B cell (primary cell): ENCODE data around the gene MFAP1. TPM values are rescaled to one million over a fixed set of nuclear protein-coding genes. Genes with fewer than 3 reads are reported as not detected.

Source experiments
- ATAC-seq: fragments of 200-7000 bp; cut with Tn5 transposase; one replicate; pipeline ENCODE4 v1.10.0; 2021; ENCODE audit warnings: low read depth, mild to moderate bottlenecking, moderate number of reproducible peaks, moderate library complexity
- CTCF ChIA-PET: fragments of 350-600 bp; sonication (Branson Sonifier 250); formaldehyde crosslinking; loops from one replicate; lab custom pipeline; 2021; ENCODE audit warnings: antibody characterized with exemption, inconsistent platforms; lab: Charles Lee
- POLR2A ChIA-PET: fragments of 350-600 bp; sonication (Branson Sonifier 250); formaldehyde crosslinking; loops from one replicate; lab custom pipeline; 2021; ENCODE audit warnings: antibody characterized with exemption; lab: Charles Lee
- DNase-seq: peaks from one replicate; pipeline ENCODE4 v3.0.0; 2013
- H2AFZ ChIP-seq: 2 replicates; pipeline ENCODE4 v1.6.1; 2012; ENCODE audit warnings: mild to moderate bottlenecking, low read depth, low read length; ENCODE audit not compliant: insufficient read depth, poor library complexity, severe bottlenecking
- H3K27ac ChIP-seq, 2 donors: 1 replicate in 1 of 2; 2 replicates in 1 of 2; pipeline ENCODE4 v1.5.1; 2012 to 2013; ENCODE audit warnings: low read length in 2 of 2, mild to moderate bottlenecking in 2 of 2, moderate library complexity in 1 of 2
- H3K27me3 ChIP-seq, 4 experiments: fragments of 200-600 bp in 1 of 4; sonication (generic) in 1 of 4; replicated peaks in 1 of 4; 1 replicate in 2 of 4; 2 replicates in 2 of 4; pipeline versions ENCODE4 v1.6.1 to v1.7.0; 2013 to 2016; ENCODE audit warnings: low read length in 3 of 4, mild to moderate bottlenecking in 2 of 4, mixed read lengths in 1 of 4, moderate library complexity in 1 of 4; ENCODE audit not compliant: insufficient read depth in 4 of 4, control insufficient read depth in 3 of 4; ENCODE audit errors: control extremely low read depth in 1 of 4
- H3K36me3 ChIP-seq, 2 experiments: replicated peaks in 1 of 2; 1 replicate in 1 of 2; 2 replicates in 1 of 2; pipeline versions ENCODE4 v1.6.1 to v1.7.1; 2013; ENCODE audit warnings: low read length in 1 of 2; ENCODE audit not compliant: insufficient read depth in 2 of 2, control insufficient read depth in 1 of 2; ENCODE audit errors: control extremely low read depth in 1 of 2, extremely low read depth in 1 of 2
- H3K4me1 ChIP-seq, 2 donors: fragments of 200-600 bp in 1 of 2; sonication (generic) in 1 of 2; 1 replicate in 1 of 2; 2 replicates in 1 of 2; pipeline versions ENCODE4 v1.5.1 to v1.6.1; 2013 to 2017; ENCODE audit warnings: low read length in 2 of 2; ENCODE audit not compliant: control insufficient read depth in 2 of 2, insufficient read depth in 2 of 2
- H3K4me2 ChIP-seq: replicated peaks from 2 replicates; pipeline ENCODE3; 2012; ENCODE audit warnings: mild to moderate bottlenecking, low read depth, low read length; ENCODE audit not compliant: poor library complexity, severe bottlenecking
- H3K4me3 ChIP-seq, 5 experiments: fragments of 200-600 bp in 1 of 5; sonication (generic) in 1 of 5; 1 replicate in 3 of 5; 2 replicates in 2 of 5; pipeline versions ENCODE4 v1.5.1 to v1.7.0; 2011 to 2016; ENCODE audit warnings: low read length in 4 of 5, mild to moderate bottlenecking in 4 of 5, low read depth in 2 of 5, control low read depth in 1 of 5, moderate library complexity in 1 of 5; ENCODE audit not compliant: insufficient read depth in 1 of 5; ENCODE audit errors: control extremely low read depth in 1 of 5, extremely low read depth in 1 of 5
- H3K79me2 ChIP-seq: fragments of 200-600 bp; sonication (generic); one replicate; pipeline ENCODE4 v1.6.0; 2016; ENCODE audit warnings: low read length; ENCODE audit not compliant: control insufficient read depth, insufficient read depth
- H3K9ac ChIP-seq: fragments of 200-600 bp; sonication (generic); 2 replicates; pipeline ENCODE4 v1.6.1; 2017; ENCODE audit warnings: mild to moderate bottlenecking, low read length, moderate library complexity
- H3K9me3 ChIP-seq, 3 donors: one replicate each; pipeline versions ENCODE4 v1.6.1 to v1.7.1; 2013; ENCODE audit warnings: low read length in 2 of 3; ENCODE audit not compliant: control insufficient read depth in 2 of 3, insufficient read depth in 1 of 3; ENCODE audit errors: control extremely low read depth in 1 of 3
- H4K20me1 ChIP-seq: 2 replicates; pipeline ENCODE4 v1.6.0; 2012; ENCODE audit warnings: mild to moderate bottlenecking, low read length; ENCODE audit not compliant: insufficient read depth, control insufficient read depth, poor library complexity, severe bottlenecking
- H3K27ac Mint-ChIP-seq: one replicate; pipeline ENCODE4 v1.8.0; 2021; ENCODE audit warnings: mixed read lengths
- H3K27me3 Mint-ChIP-seq: one replicate; pipeline ENCODE4 v1.8.0; 2021; ENCODE audit warnings: mixed read lengths
- H3K4me1 Mint-ChIP-seq: one replicate; pipeline ENCODE4 v1.8.0; 2021; ENCODE audit warnings: mixed read lengths
- H3K4me3 Mint-ChIP-seq: one replicate; pipeline ENCODE4 v1.8.0; 2021; ENCODE audit warnings: mixed read lengths
- H3K9me3 Mint-ChIP-seq: one replicate; pipeline ENCODE4 v1.8.0; 2022; ENCODE audit warnings: mixed read lengths; ENCODE audit not compliant: insufficient read depth
- EZH2 ChIP-seq: IDR thresholded peaks from 2 replicates; pipeline ENCODE4 v1.6.1; 2012; ENCODE audit warnings: borderline replicate concordance, low read depth, mild to moderate bottlenecking, moderate library complexity, low read length; ENCODE audit not compliant: insufficient read depth, poor library complexity, severe bottlenecking
- WGBS: methylation state at CpG from one replicate; pipeline ENCODE4 v1.1.5; 2013; ENCODE audit warnings: missing lambda C conversion rate; ENCODE audit not compliant: insufficient coverage; 5-methylcytosine and 5-hydroxymethylcytosine counted together
- intact Hi-C: fragments of 100-400 bp; cut with micrococcal nuclease; formaldehyde crosslinking; loops from one replicate; pipeline ENCODE4 v1.10.0; 2022
- polyA plus RNA-seq: library from polyadenylated mRNA; depleted of rRNA; stranded (reverse); fragments of >200 nt; gene quantifications from 2 replicates; pipeline ENCODE4 v1.2.3, GENCODE V29; 2012
- total RNA-seq, 2 donors: library from RNA; stranded (reverse); fragments of 120-200 nt in 1 of 2; gene quantifications; 1 replicate in 1 of 2; 2 replicates in 1 of 2; pipeline versions ENCODE4 v1.2.3 to v1.2.4, GENCODE V29; 2013 to 2022
- TF ChIP-seq, protein P1 (sequence below): fragments of 200-600 bp; IDR thresholded peaks from one replicate; pipeline ENCODE4 v1.8.0; 2022; ENCODE audit warnings: antibody characterized with exemption, mild to moderate bottlenecking

Gene MFAP1
- total and polyA plus RNA-seq, 2 donors (not counting 1 experiment from before 2014, with no cell fraction given): 3.4 to 22.1 TPM

DNA sequence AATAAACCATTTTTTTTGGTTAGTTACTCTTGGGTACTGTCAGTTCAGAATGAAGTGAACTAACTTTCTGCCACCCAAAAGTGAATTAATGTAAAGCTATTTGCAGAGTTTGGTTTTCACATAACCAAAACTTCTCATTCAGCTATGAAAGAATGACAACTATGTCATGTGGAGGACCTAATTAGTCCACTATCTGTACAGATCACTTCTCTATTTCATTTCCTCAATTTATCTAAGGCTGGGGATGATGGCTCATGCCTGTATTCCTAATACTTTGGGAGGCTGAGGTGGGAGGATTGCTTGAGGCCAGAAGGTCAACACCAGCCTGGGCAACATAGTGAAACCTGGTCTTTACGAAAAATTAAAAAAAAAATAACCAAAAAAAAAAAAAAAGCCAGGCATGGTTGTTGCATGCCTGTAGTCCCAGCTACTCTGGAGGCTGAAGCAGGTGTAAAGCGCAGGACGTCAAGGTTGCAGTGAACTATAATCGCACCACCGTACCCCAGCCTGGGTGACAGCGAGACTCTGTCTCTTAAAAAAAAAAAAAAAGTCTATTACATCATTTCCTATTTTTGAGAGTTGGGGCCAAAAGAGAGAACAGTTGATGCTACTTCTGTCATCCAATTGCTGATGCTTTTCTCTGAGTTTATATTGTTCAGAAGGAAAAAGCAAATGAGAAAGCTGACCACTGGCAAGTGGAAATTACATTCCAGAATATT, 15.4 kb downstream of the MFAP1 start:
- peak overlapping the region; percentile 84 to 93 for H3K27ac ChIP-seq
- H3K36me3 ChIP-seq: peaks cover 6 to 64% of the 10 kb centered on the region in 2 experiments
- Mint-ChIP-seq H3K9me3 (no peaks in the 10 kb centered on the region), H3K27ac (peak overlapping the region; percentile 95), H3K4me3 (peak overlapping the region; percentile 79), H3K27me3 (no peaks in the 10 kb centered on the region), H3K4me1 (peaks cover 25% of the 10 kb centered on the region)
- ChIA-PET CTCF (interaction anchor here (0.8 to 2.2 kb wide), 12 partner anchors 9 to 65 kb away, joined by 3 to 16 read pairs (median 4); partner anchors contain the start of genes ELL3, HYPK, MFAP1 and SERINC4), POLR2A (interaction anchor here (0.6 to 2.0 kb wide), 10 partner anchors 9 to 1829 kb away, joined by 3 to 15 read pairs (median 6); partner anchors contain the start of genes ELL3, HYPK, MFAP1 and SERF2)
- H4K20me1 ChIP-seq: peaks cover 6% of the 10 kb centered on the region
- ATAC-seq (peak; percentile 94), DNase-seq (peak; percentile 87)
- intact Hi-C loops: loop anchor here (1.0 to 5.0 kb wide), 5 partner anchors 9 to 62 kb away; partner anchors contain the start of genes ELL3, HYPK, MFAP1 and PDIA3
- no peaks in the 10 kb centered on the region for H3K27me3 ChIP-seq
- H3K9me3 ChIP-seq: no peaks in the 10 kb centered on the region
- H3K4me2 ChIP-seq: peak overlapping the region; percentile 58
- TF ChIP-seq, protein P1, sequence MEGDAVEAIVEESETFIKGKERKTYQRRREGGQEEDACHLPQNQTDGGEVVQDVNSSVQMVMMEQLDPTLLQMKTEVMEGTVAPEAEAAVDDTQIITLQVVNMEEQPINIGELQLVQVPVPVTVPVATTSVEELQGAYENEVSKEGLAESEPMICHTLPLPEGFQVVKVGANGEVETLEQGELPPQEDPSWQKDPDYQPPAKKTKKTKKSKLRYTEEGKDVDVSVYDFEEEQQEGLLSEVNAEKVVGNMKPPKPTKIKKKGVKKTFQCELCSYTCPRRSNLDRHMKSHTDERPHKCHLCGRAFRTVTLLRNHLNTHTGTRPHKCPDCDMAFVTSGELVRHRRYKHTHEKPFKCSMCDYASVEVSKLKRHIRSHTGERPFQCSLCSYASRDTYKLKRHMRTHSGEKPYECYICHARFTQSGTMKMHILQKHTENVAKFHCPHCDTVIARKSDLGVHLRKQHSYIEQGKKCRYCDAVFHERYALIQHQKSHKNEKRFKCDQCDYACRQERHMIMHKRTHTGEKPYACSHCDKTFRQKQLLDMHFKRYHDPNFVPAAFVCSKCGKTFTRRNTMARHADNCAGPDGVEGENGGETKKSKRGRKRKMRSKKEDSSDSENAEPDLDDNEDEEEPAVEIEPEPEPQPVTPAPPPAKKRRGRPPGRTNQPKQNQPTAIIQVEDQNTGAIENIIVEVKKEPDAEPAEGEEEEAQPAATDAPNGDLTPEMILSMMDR: no peak
- TF ChIP-seq EZH2: no peak
- H3K4me1 ChIP-seq: peaks cover 28 to 31% of the 10 kb centered on the region in 2 donors
- WGBS: no CpG with 5 or more reads among the region's 6 CpGs
- peak overlapping the region; percentile 11 for H2AFZ ChIP-seq
- H3K79me2 ChIP-seq: no peaks in the 10 kb centered on the region
- peak overlapping the region in 1 of 5 experiments; percentile 28 for H3K4me3 ChIP-seq
- peak overlapping the region; percentile 40 for H3K9ac ChIP-seq
